ENCODE measurements around the gene LRP5.

LRP5 gene

DNA sequence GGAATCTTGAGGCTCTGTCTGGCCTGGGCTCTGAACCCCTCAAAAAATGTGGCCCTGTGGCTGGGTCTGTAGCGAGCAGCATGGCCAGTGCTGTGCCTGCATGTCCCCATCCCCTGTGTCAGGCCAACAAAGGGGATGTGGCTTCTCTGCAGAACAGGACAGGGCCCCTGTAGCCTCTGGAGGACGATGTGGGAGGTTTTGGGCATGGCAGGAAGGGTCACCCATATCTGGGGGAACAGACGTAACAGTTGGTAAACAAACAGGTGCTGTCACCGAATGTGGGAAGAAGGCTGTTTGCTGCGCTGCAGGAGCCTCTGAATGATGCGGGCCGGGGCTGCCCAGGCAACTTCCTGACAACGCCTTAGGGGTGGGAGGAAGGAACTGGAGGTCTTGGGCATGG, 35.0 kb downstream of the LRP5 start:
- DNase-seq (ENCODE audit: low read depth in 2 of 2): no peak

DNA sequence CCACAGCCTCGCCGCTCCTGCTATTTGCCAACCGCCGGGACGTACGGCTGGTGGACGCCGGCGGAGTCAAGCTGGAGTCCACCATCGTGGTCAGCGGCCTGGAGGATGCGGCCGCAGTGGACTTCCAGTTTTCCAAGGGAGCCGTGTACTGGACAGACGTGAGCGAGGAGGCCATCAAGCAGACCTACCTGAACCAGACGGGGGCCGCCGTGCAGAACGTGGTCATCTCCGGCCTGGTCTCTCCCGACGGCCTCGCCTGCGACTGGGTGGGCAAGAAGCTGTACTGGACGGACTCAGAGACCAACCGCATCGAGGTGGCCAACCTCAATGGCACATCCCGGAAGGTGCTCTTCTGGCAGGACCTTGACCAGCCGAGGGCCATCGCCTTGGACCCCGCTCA, 35.5 kb downstream of the LRP5 start:
- no peak for DNase-seq (ENCODE audit: low read depth in 2 of 2)

DNA sequence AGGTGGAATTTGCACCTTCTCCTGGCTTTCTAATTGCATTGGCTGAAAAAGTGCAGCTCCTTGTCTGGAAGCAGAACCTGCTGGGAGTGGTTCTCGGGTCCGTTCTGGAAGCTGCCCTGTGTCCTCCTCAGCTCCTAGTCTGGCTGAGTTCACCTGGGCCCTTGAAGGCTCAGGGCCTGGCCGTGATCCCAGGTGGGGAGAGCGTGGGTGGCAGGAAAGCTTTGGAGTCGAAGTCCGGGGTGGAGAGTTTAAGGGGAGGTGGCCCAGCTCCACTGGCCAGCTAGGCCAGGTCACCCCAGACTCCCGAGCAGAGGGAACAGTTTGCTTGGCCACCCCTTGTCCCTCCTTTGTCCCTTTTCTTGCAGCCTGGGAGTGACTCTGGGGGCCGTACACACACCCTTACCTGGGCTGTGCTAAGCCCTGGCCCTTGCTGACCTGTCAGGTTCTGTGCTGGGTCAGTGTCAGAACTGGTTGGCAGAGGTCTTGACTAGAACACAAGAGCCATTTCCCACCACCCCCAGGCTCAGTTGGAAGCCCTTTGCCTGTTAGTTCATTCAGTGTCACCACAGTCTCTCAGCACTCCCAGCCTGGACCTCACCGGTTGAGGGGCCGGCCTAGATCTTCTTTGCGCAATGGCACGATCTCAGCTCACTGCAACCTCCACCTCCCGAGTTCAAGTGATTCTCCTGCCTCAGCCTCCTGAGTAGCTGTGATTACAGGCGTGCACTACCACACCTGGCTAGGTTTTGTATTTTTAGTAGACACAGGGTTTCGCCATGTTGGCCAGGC, 37.3 kb downstream of the LRP5 start:
- no peak for DNase-seq (ENCODE audit: low read depth in 2 of 2)

DNA sequence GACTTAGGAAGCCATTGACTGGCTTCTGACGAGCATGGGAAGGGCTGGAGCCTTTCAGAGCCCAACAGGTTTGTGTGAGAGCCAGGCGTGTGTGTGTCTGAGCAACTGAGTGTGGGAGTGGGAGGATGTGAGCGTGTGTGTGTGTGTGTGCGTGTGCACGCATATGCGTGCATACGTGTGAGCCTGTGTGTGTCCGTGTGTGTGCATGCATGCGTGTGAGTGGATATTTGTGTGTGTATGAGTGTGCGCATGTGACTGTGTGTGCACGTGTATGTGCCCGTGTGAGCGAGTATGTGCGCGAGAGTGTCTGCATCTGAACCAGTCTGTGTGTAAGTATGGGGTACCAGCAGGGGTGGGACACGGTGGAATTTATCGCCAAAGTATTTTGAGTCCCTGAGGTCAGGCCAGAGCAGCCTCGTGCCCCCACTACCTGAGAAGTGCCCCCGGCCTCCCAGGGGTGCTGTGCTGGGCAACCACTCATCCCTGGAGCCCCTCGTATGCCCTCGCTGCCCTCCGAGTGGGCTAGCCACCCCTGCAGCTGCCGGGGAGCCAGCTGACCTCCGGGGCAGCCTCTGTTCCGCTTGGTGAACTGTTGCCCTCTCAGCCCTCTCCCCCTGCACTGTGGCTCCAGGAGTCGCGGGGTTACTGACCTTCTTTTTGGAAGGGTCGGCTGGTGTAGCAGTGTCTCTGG, 38.5 kb downstream of the LRP5 start:
- DNase-seq (ENCODE audit: low read depth in 2 of 2): no peak

DNA sequence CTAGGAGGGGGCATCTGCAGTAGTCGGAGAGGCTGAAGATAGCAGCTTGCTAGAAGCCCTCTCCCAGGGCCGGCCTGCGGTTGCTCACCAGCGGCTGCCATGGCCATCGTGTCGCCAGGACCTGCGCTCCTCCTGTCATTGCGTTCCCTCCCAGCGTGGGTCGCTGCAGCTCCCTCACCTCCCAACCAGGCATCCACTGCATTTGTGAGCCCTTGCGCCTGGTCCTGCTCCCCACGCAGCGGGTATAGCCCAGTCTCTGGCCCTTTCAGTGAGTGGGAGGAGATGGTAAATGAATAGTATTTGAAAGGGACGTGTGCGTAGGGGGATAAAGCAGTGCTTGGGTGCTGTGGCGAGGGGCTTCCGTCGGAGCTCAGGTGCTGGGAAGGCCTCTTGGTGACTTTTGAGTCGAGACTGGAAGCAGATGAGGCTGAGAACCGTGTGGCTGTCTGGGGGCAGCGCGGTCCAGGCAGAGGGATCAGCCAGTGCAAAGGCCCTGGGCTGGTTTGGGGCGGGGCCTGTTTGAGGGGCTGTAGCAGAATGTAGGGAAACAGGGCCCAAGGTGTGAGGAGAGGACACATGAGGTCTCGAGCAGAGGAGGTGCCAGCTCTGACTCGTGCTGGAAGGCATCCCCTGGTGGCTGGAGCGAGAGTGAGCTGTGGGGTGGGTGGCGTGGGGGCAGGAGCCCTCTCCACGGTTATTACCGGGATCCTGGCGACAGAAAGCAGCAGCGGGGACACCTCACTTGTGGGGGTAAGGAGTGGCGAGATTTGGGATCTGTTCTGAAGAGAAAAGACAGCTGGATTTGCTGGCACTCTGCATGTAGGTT, 39.3 kb downstream of the LRP5 start:
- no peak for DNase-seq (ENCODE audit: low read depth in 2 of 2)

DNA sequence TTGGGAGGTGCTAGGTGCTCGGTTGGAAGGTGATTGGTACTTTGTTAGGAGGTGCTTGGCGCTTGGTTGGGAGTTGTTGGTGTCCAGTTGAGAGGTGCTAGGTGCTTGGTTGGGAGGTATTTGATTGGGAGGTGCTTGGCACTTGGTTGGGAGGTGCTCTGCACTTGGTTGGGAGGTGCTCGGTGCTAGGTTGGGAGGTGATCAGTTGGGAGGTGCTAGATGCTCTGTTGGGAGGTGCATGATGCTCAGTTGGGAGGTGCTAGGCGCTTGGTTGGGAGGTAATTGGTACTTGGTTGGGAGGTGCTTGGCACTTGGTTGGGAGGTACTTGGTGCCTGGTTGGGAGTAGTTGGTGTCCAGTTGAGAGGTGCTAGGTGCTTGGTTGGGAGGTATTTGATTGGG, 40.2 kb downstream of the LRP5 start:
- no peak for DNase-seq (ENCODE audit: low read depth in 2 of 2)

DNA sequence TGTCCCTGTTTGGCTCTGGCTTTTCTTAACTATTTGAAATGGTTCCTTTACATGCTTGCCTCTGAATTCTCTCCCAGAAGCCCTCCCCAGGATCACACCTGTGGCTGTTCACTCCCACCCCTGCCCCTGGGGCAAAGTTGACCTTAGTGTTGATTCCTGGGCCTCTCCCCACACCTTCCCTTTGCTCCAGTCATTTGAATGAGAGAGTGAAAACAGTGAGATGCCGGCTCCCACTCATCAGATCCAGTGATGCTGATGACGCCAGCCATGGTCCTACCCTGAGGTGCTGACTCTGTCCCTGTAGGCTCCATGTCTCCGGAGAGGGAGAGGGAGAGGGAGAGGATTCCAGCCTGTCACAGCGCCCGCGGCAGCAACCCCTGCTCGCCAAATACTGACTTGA, 40.7 kb downstream of the LRP5 start:
- DNase-seq (ENCODE audit: low read depth in 2 of 2): no peak

DNA sequence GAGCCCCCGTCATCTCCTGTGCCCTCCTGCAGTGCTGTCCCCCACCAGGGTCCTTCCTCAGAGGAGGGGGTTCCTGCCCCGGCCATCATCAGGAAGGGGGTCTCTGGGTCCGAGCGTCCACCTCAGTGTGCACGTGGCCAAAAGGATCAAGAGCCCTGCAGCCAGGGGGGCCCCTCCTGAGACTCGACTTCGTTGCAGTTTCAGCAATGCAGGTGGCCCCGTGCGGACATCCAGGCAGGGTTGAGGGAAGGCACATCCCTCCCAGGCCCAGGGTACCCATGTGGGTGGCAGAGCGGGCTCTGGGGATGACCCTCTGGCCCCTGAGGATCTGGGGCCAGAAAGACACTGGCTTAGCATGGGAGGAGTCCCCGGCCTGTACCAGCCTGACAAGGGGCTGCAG, 41.3 kb downstream of the LRP5 start:
- DNase-seq (ENCODE audit: low read depth in 2 of 2): no peak

DNA sequence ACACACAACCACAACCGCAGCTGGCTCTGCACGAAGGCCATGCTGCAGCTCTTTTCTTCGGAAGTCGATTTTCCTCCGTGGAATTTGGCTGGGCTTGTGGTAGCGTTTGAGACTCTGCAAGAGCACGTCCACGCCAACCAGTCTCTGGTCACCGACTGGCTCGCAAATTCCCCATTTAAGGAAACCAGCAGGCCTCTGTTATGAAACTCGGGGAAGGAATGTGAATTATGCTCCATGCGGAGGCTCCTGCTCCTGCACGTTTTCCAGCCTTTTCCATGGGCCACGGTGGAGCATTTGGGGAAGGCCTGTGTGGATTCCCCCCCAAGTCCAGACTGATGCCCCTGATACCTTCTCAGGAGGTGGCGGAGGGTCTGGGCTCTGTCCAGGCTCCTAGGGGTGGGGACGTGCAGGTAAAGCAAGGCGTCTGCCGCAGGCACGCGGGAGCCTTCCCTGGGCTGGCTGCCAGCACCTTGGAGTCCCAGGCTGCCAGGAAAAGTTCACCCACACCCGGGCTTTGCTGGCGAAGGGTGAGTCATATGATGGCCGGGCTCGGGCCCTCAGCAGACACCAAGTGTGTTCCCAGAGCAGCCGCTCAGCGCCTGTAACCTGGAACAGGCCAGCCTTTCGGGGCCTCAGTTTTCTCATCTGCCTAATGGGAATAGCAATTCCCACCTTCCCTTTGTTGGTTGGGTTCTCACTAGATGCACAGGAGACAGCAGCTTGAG, 41.9 kb downstream of the LRP5 start:
- no peak for DNase-seq (ENCODE audit: low read depth in 2 of 2)

DNA sequence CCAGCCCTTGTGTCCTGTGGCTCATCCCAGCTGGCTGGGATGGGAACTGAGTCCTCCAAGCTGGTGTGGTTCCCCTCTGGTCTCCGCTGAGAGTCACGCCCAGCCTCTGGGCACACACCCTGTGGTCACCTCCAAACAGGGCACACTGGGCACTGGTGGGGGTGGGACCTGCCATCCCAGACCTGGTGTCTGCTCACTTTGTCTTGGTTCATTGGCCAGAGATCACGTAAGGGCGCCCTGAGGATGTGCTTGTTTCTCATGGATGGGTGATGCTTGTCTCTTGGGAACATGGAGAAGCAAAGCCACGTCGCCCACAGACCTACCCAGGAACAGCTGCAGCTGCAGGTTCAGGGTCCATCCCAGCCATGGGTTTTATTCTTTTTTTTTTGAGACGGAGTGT, 43.1 kb downstream of the LRP5 start:
- no peak for DNase-seq (ENCODE audit: low read depth in 2 of 2)

DNA sequence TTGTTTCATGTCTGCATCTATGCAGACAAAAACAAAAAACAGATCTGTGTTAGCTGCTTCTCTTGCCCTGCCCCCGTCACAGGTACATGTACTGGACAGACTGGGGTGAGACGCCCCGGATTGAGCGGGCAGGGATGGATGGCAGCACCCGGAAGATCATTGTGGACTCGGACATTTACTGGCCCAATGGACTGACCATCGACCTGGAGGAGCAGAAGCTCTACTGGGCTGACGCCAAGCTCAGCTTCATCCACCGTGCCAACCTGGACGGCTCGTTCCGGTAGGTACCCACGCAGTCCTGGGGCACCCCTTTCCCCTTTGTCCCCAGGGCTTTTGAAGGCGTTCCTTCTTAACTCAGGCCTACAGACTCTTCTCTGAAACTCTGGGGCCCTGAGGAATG, 45.2 kb downstream of the LRP5 start:
- DNase-seq (ENCODE audit: low read depth in 2 of 2): no peak

DNA sequence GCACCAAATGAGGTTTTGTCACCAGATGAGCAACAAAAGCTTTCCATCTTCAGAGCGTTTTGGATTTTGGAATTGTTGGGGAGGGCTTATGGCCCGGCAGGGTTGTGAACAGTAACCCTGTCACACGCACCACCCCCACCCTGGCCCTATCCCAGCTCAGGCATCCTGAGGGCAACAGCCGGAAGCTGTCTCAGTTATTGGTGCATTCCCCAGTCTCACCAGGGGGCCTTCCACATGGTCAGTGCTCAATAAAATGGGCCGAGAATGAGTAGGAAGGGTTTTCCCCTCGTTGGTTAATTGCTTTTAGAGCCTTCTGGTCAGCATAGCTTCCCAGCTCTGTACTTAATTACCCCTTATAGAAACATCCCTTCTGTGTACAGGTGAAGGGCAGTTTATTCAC, 46.0 kb downstream of the LRP5 start:
- no peak for DNase-seq (ENCODE audit: low read depth in 2 of 2)

DNA sequence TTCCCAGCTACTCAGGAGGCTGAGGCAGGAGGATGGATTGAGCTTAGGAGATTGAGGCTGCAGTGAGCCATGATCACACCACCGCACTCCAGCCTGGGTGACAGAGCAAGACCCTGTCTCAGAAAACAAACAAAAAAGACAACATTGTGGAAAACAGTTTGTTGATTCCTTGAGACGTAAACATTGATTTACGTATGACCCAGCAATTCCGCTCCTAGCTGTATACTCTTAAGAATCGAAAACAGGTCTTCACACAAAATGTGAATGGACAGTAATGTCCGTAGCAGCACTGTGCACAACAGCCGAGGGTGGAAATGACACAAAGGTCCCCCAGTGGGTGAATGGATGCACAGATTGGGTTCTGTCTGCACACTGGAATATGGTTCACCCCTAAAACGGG, 49.3 kb downstream of the LRP5 start:
- no peak for DNase-seq (ENCODE audit: low read depth in 2 of 2)

DNA sequence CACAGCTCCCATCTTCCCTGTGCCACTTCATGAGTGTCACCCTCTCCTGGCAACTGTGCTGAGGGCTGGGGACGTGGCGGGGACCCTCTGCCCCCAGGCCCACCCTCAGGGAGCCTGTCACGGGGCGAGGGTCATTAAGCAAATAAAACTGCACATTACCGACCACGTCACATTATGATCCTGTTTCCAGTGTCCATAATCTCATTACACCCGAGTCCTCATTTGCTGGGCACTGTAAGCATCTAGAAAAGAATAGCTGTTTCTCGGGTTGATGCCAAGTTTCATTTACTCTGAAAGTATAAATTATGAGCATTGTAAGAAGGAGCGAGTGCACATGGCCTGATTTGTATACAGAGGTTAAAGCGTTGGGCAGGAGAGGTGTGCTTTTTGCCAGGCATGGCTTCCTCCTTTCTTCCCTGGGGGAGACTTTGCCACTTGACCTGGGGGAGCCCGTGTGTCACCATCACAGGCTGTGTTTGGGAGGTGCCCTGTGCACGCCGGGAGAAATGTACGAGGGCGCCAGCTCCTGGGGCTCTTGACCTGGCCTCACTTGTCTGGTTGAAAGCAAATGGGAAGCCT, 50.5 kb downstream of the LRP5 start:
- DNase-seq (ENCODE audit: low read depth in 2 of 2): no peak

DNA sequence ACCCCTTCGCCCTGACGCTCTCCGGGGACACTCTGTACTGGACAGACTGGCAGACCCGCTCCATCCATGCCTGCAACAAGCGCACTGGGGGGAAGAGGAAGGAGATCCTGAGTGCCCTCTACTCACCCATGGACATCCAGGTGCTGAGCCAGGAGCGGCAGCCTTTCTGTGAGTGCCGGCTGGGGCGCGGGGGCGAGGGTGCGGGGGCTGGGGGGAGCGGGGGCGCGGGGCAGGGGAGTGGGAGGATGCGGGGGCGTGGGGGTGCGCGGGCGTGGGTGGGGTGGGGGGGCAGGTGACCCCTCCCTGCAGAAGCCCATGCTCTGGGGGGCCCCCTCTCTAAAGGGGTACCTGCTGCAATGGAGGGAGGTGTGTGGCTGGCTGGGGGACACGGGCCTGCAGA, 51.4 kb downstream of the LRP5 start:
- no peak for DNase-seq (ENCODE audit: low read depth in 2 of 2)

DNA sequence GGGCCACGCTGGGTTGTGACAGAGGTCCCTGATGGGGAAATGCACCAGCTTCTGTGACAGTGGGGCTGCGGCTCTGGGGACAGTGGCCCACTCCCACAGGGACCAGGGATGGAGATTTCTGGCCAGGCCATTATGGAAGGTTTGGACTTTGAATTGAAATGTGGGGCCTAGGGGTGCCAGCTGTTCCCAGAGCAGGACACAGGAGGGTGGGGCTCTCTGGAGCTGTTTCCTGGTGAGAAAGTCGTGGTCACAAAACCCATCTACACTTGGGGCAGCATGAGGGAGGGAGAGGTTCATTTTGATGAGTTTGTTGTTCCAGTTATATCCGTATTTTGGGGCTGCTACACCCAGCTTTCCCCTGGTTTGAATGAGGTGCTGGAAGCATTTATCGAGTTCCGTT, 52.2 kb downstream of the LRP5 start:
- DNase-seq (ENCODE audit: low read depth in 2 of 2): no peak

DNA sequence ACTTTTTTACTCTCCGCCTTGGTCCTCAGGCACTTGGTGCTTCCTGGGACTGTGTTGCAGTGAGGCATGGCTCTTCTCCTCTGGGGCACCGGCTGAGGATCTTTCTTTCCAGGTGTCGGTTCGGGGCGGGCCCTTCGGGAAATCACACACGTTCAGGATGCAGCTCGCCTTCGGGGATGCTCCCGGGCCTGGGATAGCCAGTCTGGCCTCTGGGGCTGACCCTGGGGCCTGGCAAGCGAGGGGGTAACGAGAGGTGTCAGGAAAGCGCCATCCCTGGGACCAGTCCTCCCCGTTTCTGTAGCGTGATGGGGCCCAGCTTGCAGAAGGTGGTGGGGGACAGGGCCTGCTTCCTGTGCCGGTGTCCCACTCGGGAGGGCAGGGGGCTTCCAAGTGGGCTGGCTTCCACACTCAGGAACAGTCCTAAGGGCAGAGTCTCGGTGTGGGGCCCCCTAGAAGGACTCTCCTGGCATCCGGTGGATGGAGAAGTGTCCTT, 53.6 kb downstream of the LRP5 start:
- DNase-seq (ENCODE audit: low read depth in 2 of 2): no peak

DNA sequence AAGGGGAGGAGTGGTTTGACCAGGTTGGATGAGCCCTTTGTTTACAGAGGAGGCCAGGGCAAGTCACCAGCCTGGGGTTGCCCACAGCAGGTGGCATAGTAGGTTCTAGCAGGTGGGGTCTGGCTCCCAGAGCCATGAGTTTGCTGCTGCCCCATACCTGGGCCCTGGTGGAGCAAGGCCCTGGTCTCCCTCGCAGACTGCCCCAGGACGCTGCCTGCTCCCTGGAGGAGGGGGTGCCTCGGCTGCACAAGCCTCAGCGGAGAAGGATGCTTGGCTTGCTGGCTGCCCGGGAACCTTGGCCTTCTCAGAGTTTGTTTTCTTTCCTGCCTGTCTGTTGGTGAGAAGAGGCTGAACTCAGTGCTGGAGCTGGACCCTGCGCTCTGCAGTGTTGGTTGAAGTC, 54.9 kb downstream of the LRP5 start:
- DNase-seq (ENCODE audit: low read depth in 2 of 2): no peak

DNA sequence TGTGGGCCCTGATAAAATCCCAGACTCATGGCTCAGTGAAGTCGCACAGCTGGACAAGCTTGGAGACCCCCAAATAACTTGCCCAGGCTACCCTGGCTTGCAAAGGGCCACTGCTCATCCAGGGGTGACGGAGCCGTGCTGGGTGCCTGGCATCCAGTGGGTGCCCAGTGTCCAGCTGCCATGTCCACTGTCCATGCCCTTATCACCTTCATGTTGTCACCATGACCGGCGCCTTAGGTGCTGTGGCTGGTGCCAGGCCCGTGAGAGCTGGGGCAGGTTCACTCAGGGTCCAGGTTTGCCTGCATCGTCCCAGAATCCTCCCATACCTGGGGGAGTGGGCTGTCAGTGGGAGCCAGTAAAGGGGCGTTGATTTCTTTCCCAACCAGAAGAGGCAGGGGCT, 57.4 kb downstream of the LRP5 start:
- DNase-seq (ENCODE audit: low read depth in 2 of 2): no peak

DNA sequence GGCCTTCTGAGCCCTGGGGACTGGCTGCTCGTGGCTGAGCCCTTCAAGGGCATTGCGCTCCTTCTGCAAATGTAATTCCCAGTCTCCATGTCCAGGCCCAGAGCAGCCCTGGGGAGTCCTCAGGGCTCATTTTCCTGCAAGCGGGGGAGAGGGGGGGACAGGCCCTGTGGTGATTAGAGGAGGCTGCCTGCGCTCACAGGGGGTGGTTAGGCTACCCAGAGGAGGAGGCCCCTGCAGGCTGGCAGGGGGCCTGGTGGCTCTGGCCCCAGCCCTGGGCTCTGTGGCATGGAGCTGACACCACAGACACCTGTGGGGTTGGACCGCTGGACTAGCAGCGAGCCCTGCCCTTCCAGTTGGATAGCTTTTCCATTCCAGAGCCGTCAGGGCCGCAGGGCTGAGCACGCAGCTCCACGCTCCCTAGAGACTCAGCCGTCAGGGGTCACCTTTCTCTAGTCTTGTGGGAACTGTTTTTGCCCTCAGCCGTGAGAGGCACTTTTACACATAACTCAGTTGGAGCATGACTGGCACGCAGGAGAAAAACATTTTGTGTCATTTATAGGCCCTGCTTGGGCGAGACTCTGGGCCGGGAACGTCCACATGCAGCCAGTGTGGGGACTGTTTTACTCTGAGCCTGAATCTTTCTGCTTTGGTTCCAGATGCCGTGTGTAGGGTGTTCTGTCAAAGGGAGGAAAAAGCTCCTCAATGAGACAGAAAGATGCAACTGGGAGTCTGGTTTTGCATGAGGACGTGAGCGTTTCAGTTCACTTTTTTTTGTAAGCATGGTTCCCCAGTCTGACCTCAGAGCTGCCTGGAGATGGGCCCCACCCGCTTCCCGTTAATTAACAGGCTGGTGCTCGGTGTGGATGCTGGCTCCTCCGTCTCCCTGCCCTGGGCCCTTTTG, 58.1 kb downstream of the LRP5 start:
- DNase-seq (ENCODE audit: low read depth in 2 of 2): no peak

All from stimulated activated CD4-positive, alpha-beta T cell treated with anti-CD3 and anti-CD28 coated beads, Interleukin-12 subunit alpha, Interleukin-12 subunit beta, amount 100 ng/mL, for 24 hours (primary cell).